Adrenal gland (tissue), 5 donors: ENCODE results near the gene GHRHR.

Source experiments
- CTCF ChIP-seq, 6 experiments: fragments of 450-650 bp in 4 of 6; fragments of 200-600 bp in 2 of 6; sonication (generic) in 1 of 6; IDR thresholded peaks; 1 replicate in 5 of 6; 2 replicates in 1 of 6; pipeline versions ENCODE4 v1.5.1 to v1.8.0; 2016 to 2021; ENCODE audit warnings: antibody characterized with exemption in 6 of 6, mild to moderate bottlenecking in 2 of 6, moderate library complexity in 1 of 6
- POLR2A ChIP-seq, 2 donors: fragments of 450-650 bp; IDR thresholded peaks; one replicate each; pipeline ENCODE4 v1.6.1; 2017; ENCODE audit warnings: antibody characterized with exemption in 2 of 2, mild to moderate bottlenecking in 2 of 2, moderate library complexity in 1 of 2
- donor health status: DM: no; HTN: no; CAD: no.

GRCh38 chr7:30934225-30934624 lies 29.5 kb upstream of the GHRHR start:
- TF ChIP-seq CTCF (IDR thresholded peaks at IDR 0.05) (no peak), POLR2A (IDR thresholded peaks at IDR 0.05) (no peak)
